NAMALWA (cell line): ENCODE data around the gene LRRC4B.
"Not testable (repeated sequence)": the region's sequence is repeated elsewhere in the genome, so short reads cannot be mapped to it uniquely, and the experiment has no call there.

Experiments used
- DNase-seq: peaks from one replicate; pipeline ENCODE4 v3.0.0-alpha.2; 2015; ENCODE audit warnings: low spot score

The LRRC4B gene, protein sequence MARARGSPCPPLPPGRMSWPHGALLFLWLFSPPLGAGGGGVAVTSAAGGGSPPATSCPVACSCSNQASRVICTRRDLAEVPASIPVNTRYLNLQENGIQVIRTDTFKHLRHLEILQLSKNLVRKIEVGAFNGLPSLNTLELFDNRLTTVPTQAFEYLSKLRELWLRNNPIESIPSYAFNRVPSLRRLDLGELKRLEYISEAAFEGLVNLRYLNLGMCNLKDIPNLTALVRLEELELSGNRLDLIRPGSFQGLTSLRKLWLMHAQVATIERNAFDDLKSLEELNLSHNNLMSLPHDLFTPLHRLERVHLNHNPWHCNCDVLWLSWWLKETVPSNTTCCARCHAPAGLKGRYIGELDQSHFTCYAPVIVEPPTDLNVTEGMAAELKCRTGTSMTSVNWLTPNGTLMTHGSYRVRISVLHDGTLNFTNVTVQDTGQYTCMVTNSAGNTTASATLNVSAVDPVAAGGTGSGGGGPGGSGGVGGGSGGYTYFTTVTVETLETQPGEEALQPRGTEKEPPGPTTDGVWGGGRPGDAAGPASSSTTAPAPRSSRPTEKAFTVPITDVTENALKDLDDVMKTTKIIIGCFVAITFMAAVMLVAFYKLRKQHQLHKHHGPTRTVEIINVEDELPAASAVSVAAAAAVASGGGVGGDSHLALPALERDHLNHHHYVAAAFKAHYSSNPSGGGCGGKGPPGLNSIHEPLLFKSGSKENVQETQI

DNA sequence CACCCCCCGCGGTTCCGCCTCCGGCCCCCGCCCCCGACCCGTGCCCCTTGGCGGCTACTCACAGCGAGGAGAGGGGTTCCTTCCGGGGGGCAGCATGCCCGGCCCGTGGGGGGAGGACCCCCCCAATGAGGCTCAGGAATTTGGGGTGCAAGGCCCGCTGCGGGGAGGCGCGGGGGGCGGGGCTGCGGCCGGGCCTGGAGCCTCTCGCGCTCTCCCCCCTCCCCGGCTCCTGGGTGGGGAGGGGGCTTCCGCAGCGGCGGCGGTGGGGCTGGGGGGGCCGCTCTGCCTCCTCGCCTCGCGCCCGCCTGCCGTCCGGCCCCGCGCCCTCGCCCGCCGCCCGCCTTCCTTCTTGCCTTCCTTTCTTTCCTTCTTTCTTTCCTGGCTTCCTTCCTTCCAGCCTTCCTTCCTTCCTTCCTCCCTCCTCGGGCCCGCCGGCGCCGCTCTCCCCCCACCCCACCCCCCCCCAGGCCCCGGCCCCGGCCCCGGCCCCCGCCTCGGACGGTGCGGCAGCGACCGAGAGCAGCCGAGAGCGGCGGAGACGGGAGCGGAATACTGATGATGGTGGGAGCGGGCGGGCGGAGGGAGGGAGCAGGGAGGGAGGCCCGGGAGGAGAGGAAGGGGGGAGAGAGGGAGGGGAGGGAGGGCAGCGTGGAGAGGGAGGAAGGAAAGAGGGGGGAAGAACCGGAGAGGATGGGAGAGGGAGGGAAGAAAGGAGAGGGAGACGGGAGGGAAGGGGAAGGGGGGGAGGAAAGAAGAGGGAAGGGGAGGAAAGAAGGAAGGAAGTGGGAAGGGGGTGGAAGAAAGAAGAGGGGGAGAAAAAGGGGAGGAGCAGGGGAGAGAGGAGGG lies at the start of gene LRRC4B:
Gene LRRC4B, minus strand, starts transcription at position 554 of the 846 bp plus-strand sequence. CDS start 19,597 bp downstream, outside the sequence.
- no peak for DNase-seq

DNA sequence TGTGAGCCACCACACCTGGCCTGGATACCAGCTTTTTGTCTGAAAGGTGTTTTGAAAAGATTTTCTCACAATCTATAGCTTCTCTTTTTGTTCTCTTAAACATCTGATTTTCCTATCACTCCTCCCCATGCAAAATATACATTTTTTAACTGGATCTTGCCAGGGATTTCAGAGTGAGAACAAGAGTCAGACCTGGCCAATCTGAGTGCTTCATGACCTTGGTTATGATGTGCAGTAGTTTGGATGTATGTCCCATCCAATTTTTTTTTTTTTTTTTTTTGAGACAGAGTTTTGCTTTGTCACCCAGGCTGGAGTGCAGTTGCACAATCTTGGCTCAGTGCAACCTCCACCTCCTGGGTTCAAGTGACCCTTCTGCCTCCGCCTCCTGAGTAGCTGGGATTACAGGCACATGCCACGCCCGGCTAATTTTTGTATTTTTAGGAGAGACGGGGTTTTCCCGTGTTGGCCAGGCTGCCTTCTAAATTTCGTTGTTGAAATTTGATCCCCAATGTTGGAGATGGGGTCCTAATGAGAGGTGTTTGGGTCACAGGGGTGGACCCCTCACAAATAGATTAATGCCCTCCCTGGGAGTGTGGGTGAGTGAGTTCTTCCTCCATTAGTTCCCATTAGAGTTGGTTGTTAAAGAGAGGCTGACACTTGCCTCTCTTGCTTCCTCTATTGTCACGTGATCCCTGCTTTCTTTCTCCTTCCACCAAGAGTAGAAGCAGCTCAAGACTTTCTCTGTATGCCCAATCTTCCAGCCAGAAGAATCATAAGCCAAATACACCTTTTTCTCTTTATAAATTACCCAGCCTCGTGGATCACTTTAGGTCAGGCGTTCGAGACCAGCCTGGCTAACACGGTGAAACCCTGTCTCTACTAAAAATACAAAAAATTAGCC lies 44.5 kb upstream of the LRRC4B start:
- not testable (repeated sequence) for DNase-seq

DNA sequence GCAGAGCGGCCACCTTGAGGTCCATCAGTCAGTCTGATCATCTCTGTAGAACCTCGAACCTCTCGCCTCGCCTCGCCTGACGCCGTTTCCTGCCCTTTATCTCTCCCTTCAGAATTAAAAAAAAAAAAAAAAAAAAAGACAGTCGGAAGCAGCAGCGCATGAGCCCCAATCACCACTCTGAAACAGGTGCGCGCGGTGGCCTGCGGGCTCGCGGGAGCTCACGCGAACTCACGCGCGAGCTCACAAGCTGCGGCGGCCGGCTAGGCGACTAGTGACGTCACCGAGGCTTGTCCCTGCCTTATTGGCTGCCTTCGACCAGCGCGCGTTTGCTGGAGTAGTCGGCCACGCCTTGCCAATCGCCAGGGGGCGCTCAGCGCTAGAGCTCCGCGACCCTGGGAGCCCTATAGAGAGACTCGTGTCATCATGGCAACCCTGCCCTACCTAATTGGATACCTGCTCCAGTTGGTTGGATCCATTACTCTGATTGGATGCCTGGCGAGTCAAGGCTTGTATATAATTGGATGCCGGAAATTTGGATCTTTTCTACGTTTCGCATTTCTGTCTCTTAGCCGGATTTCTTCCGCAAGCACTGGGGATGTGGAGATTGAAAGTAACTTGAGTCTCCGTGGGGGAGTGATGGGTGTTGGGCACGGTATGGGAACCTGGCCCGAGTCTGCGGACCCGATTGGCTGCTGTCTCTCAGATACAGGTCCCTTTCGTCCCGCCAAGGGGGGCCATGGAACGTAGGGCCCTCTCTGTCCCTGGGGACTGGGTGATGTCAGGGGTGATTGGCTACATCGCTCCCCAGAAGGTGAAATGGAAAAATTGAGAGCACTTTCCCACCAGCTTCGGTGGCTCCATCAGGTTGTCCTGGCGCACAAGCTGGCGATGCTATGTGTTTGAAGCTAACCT lies 39.9 kb upstream of the LRRC4B start:
- peak; percentile 96 for DNase-seq

DNA sequence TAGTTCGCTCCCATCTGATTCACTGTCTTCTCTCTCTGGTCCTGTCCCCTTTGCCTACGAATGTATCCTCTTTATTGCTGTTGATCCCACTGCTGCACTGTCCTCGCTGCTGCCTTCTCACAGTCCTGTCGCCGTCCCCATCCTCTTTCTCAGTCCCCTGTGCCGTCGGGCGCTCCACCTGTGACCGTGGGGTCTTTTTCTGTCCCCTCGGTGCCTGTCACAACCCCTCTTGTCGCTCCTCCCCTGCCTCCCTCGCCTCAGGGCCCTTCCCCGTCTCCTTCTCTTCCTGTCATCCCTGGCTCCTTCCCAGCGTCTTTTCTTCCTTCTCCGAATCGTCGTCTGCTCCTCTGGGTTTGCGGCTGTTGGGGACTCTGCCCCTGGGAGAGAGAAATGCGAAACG lies 39.2 kb upstream of the LRRC4B start:
- DNase-seq: no peak

DNA sequence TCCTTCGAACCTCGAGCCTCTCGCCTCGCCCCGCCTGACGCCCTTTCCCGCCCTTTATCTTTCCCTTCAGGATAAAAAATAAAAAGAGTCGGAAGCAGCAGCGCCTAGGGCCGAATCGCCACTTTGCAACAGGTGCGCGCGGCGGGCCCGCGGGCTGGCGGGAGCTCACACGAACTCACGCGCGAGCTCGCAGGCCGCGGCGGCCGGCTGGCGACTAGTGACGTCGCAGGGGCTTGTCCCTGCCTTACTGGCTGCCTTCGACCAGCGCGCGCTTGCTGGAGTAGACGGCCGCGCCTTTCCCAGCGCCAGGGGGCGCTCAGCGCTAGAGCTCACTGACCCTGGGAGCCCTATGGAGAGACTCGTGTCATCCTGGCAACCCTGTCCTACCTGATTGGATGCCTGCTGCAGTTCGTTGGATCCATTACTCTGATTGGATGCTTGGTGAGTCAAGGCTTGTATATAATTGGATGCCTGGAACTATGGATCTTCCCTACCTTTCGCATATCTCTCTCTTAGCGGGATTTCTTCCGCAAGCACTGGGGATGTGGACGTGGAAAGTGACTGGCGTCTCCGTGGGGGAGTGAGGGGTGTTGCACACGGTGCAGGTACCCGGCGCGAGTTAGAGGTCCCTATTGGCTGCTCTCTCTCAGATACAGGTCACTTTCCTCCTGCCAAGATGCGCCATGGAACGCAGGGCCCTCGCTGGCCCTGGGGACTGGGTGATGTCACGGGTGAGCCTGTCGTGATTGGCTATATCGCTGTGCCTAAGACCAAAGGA lies 38.0 kb upstream of the LRRC4B start:
- not testable (repeated sequence) for DNase-seq

DNA sequence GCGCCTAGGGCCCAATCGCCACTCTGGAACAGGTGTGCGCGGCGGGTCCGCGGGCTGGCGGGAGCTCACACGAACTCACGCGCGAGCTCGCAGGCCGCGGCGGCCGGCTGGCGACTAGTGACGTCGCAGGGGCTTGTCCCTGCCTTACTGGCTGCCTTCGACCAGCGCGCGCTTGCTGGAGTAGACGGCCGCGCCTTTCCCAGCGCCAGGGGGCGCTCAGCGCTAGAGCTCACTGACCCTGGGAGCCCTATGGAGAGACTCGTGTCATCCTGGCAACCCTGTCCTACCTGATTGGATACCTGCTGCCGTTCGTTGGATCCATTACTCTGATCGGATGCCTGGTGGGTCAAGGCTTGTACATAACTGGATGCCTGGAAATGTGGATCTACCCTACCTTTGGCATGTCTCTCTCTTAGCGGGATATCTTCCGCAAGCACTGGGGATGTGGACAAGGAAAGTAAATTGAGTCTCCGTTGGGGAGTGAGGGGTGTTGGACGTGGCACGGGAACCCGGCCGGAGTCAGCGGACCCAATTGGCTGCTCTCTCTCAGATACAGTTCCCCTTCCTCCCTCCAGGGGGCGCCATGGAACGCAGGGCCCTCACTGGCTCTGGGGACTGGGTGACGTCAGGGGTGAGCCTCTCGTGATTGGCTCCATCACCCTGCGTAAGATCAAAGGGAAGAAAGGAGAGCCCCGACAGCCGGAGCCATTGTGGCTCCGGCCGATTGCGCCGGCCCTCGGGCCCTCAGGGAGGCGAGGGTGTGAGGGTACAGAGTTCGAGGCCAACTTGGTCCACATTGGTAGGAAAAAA lies 36.2 kb upstream of the LRRC4B start:
- peak; percentile 33 for DNase-seq

DNA sequence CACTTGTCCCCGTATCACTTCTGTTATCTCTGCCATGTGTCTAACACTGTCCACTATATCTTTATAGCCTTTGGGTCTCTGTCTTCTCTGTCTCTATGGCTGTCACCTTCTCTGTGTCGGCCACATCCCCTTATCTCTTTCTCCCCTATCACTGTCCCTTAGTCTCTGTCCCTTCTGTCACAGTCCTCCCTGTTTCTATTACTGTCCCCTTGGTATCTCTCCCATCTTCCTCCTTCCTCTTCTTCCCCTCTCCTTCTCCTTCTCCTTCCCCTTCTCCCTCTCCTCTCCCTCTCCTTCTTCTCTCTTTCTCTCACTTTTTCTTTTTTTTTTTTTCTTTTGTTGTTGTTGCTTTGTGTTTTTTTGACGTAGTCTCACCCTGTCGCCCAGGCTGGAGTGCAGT lies 34.7 kb upstream of the LRRC4B start:
- no peak for DNase-seq

DNA sequence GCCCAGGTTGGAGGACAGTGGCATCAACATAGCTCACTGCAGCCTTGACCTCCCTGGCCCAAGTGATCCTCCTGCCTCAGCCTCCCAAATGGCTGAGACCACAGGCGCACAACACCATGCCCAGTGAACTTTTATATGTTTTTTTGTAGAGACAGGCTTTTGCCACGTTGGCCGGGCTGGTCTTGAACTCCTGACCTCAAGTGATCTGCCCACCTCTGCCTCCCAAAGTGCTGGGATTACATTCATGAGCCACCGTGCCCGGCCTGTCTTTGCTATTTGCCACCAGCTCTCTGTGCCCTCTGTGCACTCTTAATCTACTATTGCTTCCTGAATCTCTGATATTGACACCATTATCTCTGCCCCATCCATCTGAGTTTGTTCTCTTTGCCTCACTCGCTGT lies 34.3 kb upstream of the LRRC4B start:
- no peak for DNase-seq

DNA sequence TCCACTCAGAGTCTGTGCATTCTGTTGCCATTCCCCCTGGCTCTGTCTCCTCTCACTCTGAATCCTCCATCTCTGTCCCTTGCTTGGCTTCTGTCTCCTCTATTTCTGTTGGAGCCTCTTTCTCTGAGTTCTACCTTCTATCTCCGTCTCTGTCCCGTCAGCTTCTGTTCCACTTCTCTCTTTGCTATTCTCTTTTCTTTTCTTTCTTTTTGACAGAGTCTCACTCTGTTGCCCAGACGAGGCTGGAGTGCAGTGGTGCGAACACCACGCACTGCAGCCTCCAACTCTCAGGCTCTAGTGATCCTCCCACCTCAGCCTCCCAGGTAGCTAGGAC lies 33.8 kb upstream of the LRRC4B start:
- DNase-seq: no peak

DNA sequence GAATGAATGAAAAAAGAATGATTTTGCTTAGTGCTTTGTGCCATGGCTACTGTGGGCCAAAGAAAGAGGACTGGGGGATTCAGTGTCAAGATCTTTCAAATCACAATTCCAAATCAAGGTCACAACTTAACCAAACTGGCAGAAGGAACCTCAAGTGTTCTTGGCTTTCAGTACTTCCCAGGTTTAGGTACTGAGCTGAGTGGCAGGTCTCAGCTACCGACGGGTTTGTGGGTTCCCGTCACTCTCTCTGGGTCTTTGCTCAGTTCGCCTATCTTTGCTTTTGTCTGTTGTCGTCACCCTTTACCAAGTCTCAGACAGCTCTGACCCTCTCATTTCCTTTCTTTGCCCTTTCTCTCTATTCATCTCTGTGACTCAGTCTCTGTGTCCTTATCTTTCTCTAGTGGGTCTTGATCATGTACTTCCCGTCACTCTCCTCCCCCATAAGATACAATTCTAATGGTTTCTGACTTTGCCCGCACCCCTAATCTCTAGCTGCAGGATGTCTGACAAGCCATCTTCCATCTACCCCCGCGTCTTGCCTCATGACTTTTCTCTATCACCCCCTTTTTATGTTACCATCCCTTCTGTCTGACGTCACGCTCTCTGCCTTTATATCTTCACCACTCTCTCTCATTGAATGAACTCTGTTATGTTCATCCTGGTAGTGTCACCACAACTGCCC lies 33.3 kb upstream of the LRRC4B start:
- no peak for DNase-seq

DNA sequence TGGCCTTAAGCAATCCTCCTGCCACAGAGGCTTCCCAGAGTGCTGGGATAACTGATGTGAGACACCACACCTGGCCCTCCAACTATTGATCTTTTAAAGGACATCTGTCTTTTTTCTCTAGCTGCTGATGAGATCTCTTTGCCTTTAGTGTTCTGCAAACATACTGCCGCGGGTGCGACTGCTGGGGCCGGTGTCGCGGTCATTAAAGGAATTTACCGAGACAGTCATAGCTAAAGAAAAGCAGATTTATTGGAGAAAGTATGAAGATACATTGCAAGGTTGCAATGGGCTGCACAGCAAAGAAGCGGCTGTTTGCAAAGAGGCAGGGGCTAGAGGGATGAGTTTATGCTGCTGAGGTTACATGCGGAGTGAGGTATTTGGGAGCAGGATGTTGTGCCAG lies 31.2 kb upstream of the LRRC4B start:
- DNase-seq: no peak

DNA sequence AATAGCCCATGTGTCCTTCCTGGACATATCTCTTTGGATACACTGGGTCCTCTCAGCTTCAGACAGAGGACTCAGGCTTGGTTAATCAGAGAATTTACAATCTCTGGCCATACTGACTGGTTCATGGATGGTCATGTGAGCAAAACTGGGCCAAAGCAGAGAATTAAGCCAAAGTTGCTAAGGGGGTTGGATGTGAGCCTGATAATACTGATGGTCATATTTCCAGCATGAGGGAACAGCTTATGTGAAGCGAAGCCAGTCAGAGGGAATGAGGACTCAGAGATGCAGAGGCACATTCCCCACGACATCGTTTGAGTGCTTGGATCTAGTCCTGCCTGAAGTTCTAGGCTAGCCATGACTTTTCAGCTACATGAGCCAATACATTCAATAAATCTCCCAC lies 22.0 kb upstream of the LRRC4B start:
- DNase-seq: no peak

DNA sequence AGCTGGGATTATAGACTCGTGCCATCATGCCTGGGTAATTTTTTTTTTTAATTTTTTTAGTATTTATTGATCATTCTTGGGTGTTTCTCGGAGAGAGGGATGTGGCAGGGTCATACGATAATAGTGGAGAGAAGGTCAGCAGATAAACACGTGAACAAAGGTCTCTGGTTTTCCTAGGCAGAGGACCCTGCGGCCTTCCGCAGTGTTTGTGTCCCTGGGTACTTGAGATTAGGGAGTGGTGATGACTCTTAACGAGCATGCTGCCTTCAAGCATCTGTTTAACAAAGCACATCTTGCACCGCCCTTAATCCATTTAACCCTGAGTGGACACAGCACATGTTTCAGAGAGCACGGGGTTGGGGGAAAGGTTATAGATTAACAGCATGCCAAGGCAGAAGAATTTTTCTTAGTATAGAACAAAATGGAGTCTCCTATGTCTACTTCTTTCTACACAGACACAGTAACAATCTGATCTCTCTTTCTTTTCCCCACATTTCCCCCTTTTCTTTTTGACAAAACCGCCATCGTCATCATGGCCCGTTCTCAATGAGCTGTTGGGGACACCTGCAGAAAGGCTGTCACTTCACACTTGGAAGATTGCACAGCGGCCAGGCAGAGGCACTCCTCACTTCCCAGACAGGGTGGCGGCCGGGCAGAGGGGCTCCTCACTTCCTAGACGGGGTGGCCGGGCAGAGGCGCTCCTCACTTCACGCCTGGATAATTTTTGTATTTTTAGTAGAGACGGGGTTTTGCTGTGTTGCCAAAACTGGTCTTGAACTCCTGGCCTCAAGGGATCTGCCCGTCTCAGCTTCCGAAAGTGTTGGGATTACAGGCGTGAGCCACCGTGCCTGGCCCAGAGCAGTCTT lies 13.8 kb upstream of the LRRC4B start:
- DNase-seq: not testable (repeated sequence)

DNA sequence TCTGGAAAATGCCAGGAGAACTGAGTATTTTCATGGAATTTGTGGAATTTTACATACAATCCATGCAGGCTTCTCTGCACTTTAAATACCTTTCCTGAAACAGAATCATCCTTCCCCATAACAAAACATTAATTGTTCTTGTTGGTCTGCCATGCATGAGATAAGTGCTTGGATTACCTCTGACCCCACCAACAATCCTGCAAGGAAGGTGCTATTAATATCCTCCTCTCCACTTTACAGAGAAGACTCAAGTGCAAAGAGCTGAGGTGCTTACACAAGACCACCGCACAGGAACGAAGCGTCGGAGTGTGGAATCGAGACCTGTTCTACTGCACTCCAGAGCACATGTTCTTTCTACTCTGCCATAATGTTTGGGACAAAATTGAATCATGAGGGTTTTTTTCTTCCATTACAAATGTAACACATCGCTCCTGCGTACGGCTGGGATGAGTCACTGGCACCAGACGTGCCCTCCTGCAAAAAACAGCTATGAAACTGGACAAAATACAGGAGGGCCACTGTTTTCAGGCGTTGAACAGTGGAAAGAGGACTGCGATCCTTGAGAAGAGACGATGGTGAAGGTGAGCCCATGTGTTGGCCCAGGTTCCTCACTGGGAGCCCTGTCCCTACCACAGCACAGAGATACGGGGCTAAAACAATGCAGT lies 12.9 kb upstream of the LRRC4B start:
- no peak for DNase-seq

DNA sequence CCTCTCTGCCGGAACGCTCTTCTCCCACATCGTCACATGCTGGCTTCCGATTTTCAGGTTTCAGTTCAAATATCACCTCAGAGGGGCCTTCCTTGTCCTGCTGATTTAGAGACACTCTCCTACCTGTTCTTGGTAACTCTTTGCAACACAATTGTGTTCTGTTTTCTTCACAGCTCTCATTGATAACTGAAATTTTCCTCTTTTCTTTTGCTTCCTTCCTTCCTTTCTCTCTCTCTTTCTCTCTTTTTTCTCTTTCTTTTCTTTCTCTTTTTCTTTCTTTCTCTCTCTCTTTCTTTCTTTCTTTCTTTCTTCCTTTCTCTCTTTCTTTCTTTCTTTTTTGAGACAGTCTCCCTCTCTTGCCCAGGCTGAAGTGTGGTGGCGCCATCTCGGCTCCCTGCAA lies 12.0 kb upstream of the LRRC4B start:
- no peak for DNase-seq

DNA sequence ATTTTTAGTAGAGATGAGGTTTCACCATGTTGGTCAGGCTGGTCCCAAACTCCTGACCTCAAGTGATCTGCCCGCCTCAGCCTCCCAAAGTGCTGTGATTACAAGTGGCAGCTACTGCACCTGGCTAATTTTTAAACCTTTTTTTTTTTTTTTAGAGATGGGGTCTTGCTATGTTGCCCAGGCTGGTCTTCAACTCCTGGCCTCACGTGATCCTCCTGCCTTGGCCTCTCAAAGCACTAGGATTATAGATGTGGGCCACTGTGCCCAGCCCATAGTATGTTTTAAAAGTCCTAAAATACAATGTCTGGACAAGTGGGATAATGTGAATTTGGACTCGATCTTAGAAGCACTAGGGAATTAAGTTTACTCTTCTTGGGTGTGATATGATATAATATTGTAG lies 8.5 kb upstream of the LRRC4B start:
- DNase-seq: not testable (repeated sequence)
